ENCODE data around the gene SH3PXD2A. TPM values are rescaled to one million over a fixed set of nuclear protein-coding genes. Genes with fewer than 3 reads are reported as not detected.

SH3PXD2A gene
- total and polyA plus RNA-seq, 2 donors (not counting 1 experiment from before 2014, with no cell fraction given) = 3.2 to 33.5 TPM

DNA sequence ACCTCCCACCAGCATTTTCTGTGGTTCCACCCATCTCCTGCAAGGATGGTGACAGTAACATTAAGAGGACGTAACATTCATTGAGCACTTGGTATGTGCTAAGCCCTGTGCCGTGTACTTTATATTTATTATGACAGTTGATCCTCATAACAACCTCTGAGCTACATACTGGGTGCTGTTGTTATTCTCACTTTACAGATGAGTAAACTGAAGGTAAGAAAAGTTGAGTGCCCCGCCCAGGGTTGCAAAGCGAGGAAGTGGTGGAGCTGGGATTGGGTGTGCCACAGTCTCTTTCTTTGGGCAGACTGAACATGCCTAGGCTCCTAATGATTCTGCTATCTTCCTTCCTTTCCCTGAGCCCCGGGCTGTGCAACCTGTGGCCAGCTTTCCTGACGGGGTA is 107.4 kb downstream of the SH3PXD2A start:
- H3K27ac Mint-ChIP-seq = no peak overlapping the region
- Histone ChIP-seq H3K4me1 (ENCODE audit: control insufficient read depth in 2 of 2, insufficient read depth in 2 of 2, low read length in 2 of 2) (peaks cover 4 to 6% of the 10 kb centered on the region in 2 donors), H3K4me3 (ENCODE audit: control extremely low read depth in 1 of 5, extremely low read depth in 1 of 5, insufficient read depth in 1 of 5, low read depth in 2 of 5, low read length in 4 of 5) (no peak overlapping the region), H2AFZ (ENCODE audit: insufficient read depth, low read depth, low read length, poor library complexity, severe bottlenecking) (no peak overlapping the region), H3K27me3 (replicated peaks in 1 of 4; ENCODE audit: control extremely low read depth in 1 of 4, control insufficient read depth in 3 of 4, insufficient read depth in 4 of 4, low read length in 3 of 4) (peaks cover 0 to 3% (median 0%) of the 10 kb centered on the region in 4 experiments), H3K36me3 (replicated peaks in 1 of 2; ENCODE audit: control extremely low read depth in 1 of 2, control insufficient read depth in 1 of 2, extremely low read depth in 1 of 2, insufficient read depth in 2 of 2, low read length in 1 of 2) (no peaks in the 10 kb centered on the region), H3K9me3 (ENCODE audit: control extremely low read depth in 1 of 3, control insufficient read depth in 2 of 3, insufficient read depth in 1 of 3, low read length in 2 of 3) (peaks cover 0 to 10% (median 9%) of the 10 kb centered on the region in 3 donors), H3K27ac (ENCODE audit: low read length in 2 of 2) (no peak overlapping the region), H3K9ac (ENCODE audit: low read length) (no peak overlapping the region), H4K20me1 (ENCODE audit: control insufficient read depth, insufficient read depth, low read length, poor library complexity, severe bottlenecking) (no peaks in the 10 kb centered on the region), H3K4me2 (replicated peaks; ENCODE audit: low read depth, low read length, poor library complexity, severe bottlenecking) (no peak overlapping the region), H3K79me2 (ENCODE audit: control insufficient read depth, insufficient read depth, low read length) (no peaks in the 10 kb centered on the region)
- peaks cover 21% of the 10 kb centered on the region for H3K27me3 Mint-ChIP-seq
- no peak for ATAC-seq (ENCODE audit: low read depth)
- H3K9me3 Mint-ChIP-seq (ENCODE audit: insufficient read depth) = peaks cover 9% of the 10 kb centered on the region
- peaks cover 4% of the 10 kb centered on the region for H3K4me1 Mint-ChIP-seq
- H3K4me3 Mint-ChIP-seq = no peak overlapping the region
- DNase-seq = no peak
- 90% methylated on average over 2 of the region's 6 CpGs for WGBS (ENCODE audit: insufficient coverage)
- intact Hi-C loops (cut with micrococcal nuclease) = no loop called here
- POLR2A ChIA-PET = no interaction called here
- TF ChIP-seq EZH2 (IDR thresholded peaks at IDR 0.05; ENCODE audit: borderline replicate concordance, insufficient read depth, low read depth, low read length, poor library complexity, severe bottlenecking) (no peak), CTCF (IDR thresholded peaks at IDR 0.05) (no peak)
- CTCF ChIA-PET = interaction anchor here (1.5 kb wide), 1 partner anchor 33 kb away, joined by 3 read pairs; no protein-coding TSS in a partner anchor

GRCh38 chr10:103747193-103747865 is 108.0 kb downstream of the SH3PXD2A start:
- H3K9me3 ChIP-seq (ENCODE audit: control extremely low read depth in 1 of 3, control insufficient read depth in 2 of 3, insufficient read depth in 1 of 3, low read length in 2 of 3) = peaks cover 0 to 8% (median 4%) of the 10 kb centered on the region in 3 donors
- peaks cover 0 to 3% (median 0%) of the 10 kb centered on the region in 4 experiments for H3K27me3 ChIP-seq (replicated peaks in 1 of 4; ENCODE audit: control extremely low read depth in 1 of 4, control insufficient read depth in 3 of 4, insufficient read depth in 4 of 4, low read length in 3 of 4)
- H3K9ac ChIP-seq (ENCODE audit: low read length) = no peak overlapping the region
- no peak overlapping the region for H3K4me2 ChIP-seq (replicated peaks; ENCODE audit: low read depth, low read length, poor library complexity, severe bottlenecking)
- H3K4me1 Mint-ChIP-seq = peaks cover 4% of the 10 kb centered on the region
- CTCF ChIA-PET = no interaction called here
- intact Hi-C loops (cut with micrococcal nuclease) = no loop called here
- no peak for DNase-seq
- peaks cover 21% of the 10 kb centered on the region for H3K27me3 Mint-ChIP-seq
- H3K36me3 ChIP-seq (replicated peaks in 1 of 2; ENCODE audit: control extremely low read depth in 1 of 2, control insufficient read depth in 1 of 2, extremely low read depth in 1 of 2, insufficient read depth in 2 of 2, low read length in 1 of 2) = no peaks in the 10 kb centered on the region
- H3K4me3 Mint-ChIP-seq = no peak overlapping the region
- 88% methylated on average over 11 of the region's 14 CpGs for WGBS (ENCODE audit: insufficient coverage)
- peaks cover 5% of the 10 kb centered on the region for H3K9me3 Mint-ChIP-seq (ENCODE audit: insufficient read depth)
- no peak for ATAC-seq (ENCODE audit: low read depth)
- H3K27ac Mint-ChIP-seq = no peak overlapping the region
- POLR2A ChIA-PET = no interaction called here
- H3K27ac ChIP-seq (ENCODE audit: low read length in 2 of 2) = no peak overlapping the region
- no peak overlapping the region for H3K4me3 ChIP-seq (ENCODE audit: control extremely low read depth in 1 of 5, extremely low read depth in 1 of 5, insufficient read depth in 1 of 5, low read depth in 2 of 5, low read length in 4 of 5)
- H3K79me2 ChIP-seq (ENCODE audit: control insufficient read depth, insufficient read depth, low read length) = no peaks in the 10 kb centered on the region
- peaks cover 4 to 6% of the 10 kb centered on the region in 2 donors for H3K4me1 ChIP-seq (ENCODE audit: control insufficient read depth in 2 of 2, insufficient read depth in 2 of 2, low read length in 2 of 2)
- no peaks in the 10 kb centered on the region for H4K20me1 ChIP-seq (ENCODE audit: control insufficient read depth, insufficient read depth, low read length, poor library complexity, severe bottlenecking)
- H2AFZ ChIP-seq (ENCODE audit: insufficient read depth, low read depth, low read length, poor library complexity, severe bottlenecking) = no peak overlapping the region
- TF ChIP-seq EZH2 (IDR thresholded peaks at IDR 0.05; ENCODE audit: borderline replicate concordance, insufficient read depth, low read depth, low read length, poor library complexity, severe bottlenecking) (no peak), CTCF (IDR thresholded peaks at IDR 0.05) (no peak)
